HG02642 (cell line): ENCODE data around the gene ORC4.
A peak's percentile ranks its signal among the peaks of the same experiment; 100 is the strongest.

ENCODE experiments used
- ATAC-seq: cut with Tn5 transposase; IDR thresholded peaks from one replicate; pipeline ENCODE4 v1.9.1; 2021; ENCODE audit warnings: mild to moderate bottlenecking; ENCODE audit not compliant: unreplicated experiment, poor library complexity

The ORC4 gene

DNA sequence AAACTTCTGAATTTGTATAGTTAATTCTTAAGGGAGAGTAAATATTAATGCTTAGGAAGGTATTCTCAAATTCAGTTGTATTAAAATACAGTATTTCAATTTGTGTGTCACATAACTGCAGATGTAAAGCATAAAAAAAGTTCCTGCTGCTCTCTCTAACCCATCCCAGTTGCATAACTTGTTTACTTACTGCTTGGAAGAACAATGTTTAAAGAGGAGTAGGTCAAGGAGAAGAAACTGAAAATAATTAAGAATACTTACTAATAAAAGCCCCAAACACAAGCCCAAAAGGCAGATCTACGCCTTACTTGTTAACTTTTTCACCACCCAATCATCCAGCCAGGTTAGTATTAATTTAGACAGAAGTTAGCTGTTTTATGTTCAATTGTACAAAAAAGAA, 81.2 kb downstream of the ORC4 start:
- no peak for ATAC-seq

- peak; percentile 69 for ATAC-seq
Observed at GRCh38 chr2:147937744-147938349, 82.7 kb downstream of the ORC4 start.

DNA sequence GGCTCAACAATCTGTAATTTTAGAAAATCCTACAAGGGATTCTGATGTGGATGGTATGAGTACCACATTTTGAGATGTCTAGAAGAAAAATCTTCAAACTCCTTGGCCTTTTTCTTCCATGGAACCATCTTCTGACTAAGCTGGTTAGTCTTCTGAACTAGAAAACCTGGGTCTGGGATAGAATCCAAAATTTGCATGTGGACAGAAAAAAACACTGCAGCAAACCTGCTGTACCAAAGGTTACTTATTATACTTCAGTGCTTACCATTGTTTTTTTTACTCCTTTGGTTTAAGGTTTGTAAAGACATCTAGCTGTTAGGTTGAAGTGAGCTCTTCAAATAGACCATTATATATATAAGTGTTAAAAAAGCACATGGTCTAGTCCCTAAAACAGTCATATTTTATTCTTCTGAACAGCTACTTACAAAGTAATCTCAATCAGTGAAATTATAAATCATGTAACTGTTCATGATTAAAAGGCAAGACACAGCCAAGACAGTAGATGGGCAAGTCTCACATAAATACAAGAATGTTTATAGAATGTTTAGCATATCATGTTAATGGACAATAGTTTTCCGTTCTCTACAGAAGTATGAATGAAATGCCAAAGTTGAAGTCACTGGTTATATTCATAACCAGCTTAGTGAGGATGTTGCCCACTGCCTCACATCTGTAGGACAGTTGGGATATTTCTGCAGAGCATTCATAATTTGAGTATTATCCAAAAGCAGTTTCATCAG, 85.5 kb downstream of the ORC4 start:
- ATAC-seq, result no peak

GRCh38 chr2:147933931-147934330, 86.6 kb downstream of the ORC4 start:
- no peak for ATAC-seq

DNA sequence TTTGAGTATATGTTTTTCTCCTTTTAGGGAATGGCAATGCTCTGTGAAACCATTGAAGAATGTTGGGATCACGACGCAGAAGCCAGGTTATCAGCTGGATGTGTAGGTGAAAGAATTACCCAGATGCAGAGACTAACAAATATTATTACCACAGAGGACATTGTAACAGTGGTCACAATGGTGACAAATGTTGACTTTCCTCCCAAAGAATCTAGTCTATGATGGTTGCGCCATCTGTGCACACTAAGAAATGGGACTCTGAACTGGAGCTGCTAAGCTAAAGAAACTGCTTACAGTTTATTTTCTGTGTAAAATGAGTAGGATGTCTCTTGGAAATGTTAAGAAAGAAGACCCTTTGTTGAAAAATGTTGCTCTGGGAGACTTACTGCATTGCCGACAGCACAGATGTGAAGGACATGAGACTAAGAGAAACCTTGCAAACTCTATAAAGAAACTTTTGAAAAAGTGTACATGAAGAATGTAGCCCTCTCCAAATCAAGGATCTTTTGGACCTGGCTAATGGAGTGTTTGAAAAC, 93.4 kb downstream of the ORC4 start:
- no peak for ATAC-seq

GRCh38 chr2:147925886-147926285, 94.7 kb downstream of the ORC4 start:
- ATAC-seq, result no peak

GRCh38 chr2:147924647-147925046, 95.9 kb downstream of the ORC4 start:
- ATAC-seq, result no peak

GRCh38 chr2:147923846-147924245, 96.7 kb downstream of the ORC4 start:
- no peak for ATAC-seq

DNA sequence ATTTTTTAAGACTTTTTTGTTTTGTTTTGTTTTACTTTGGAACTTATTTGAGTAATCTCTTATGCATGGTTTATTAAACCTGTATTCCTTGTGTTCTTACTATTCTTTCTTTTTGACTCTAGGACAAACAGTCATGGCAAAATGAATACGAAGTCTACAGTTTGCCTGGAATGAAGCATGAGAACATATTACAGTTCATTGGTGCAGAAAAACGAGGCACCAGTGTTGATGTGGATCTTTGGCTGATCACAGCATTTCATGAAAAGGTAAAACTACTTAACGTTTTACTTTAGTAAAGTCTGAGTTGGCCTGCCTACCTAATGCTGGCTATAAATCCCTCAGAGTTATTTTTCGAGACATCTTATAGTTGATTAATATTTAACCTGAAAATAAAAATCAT, 103.4 kb downstream of the ORC4 start:
- ATAC-seq, result no peak

DNA sequence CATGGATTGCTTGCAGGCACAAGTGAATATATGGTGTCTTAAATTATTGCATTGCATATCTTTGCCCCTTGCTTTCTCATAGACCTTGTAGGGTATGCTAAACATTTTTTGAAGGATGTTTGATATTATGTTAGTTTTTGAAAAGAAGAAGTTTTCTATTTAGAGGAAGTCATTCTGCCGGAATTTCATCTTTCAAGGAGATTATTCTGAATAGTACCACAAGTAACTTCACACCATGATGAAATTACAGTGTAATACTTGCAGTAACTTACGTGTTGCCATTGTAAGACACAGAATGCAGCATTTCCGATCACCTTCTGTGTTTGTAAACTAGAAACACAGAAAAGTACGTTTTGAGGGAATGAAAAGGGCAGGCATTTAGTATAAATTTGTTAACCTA, 103.8 kb downstream of the ORC4 start:
- no peak for ATAC-seq

DNA sequence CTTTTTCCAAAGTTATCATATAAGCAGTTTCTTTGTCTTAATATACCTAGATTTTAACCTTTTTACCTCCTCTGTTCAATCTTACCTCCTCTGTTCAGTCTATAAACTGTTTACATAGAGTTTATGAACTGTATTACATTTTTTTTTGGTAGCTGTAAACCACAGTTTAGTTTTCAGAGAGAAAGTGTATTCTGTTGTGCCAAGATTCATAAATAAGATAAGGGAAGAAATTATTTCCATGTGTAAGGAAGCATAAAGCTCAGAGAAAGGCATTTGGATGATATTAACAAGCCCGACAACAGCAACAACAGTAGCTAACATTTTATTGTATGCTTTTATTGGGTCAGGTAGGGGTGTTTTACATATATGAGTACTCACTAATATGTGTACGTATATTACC, 104.5 kb downstream of the ORC4 start:
- ATAC-seq, result no peak

- ATAC-seq, result no peak
Observed at GRCh38 chr2:147913701-147914480, 106.6 kb downstream of the ORC4 start.

GRCh38 chr2:147910990-147911473, 109.5 kb downstream of the ORC4 start:
- no peak for ATAC-seq

GRCh38 chr2:147909178-147909577, 111.4 kb downstream of the ORC4 start:
- no peak for ATAC-seq

- no peak for ATAC-seq
Observed at GRCh38 chr2:147904051-147904450, 116.5 kb downstream of the ORC4 start.

- ATAC-seq, result peak; percentile 51
Observed at GRCh38 chr2:147888680-147889079, 131.9 kb downstream of the ORC4 start.

GRCh38 chr2:147886136-147886535, 134.4 kb downstream of the ORC4 start:
- ATAC-seq, result no peak

DNA sequence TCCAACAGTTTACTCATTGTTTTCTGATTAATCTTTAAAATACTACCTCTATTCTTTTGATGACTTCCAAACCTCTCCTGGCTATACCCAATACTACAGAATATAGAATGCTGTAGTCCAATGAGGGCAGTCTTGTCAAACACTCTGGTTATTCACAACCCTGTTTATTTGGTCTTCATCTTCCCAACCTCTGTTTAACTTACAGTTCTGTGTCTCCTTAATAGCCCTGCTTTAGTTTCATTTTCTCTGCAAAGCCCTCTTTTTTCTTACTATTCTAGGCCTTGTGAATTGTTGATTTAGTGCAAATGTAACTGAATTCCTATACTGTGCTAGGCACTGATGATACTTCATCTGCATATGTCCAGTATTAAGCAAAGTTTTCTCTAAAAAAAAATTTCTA, 135.7 kb downstream of the ORC4 start:
- no peak for ATAC-seq

DNA sequence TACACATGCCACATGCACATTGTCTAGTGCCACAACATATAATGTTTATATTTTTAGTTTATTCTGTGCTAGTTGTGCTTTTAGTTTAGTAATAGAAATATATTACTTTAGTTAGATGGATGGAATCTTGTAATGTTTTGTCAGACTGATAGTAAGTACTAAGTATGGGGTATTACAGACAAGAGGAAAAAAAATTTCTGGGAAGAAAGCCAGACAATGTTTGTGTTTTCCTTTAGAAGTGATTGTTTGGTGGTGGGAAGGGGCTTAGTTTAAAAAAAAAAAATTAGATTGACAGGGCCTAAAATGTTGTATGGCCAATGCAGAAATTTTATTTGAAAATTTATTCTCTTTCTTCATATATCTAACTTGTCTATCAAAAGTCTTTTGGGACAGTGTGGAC, 137.9 kb downstream of the ORC4 start:
- ATAC-seq, result no peak
